PC-9 (cell line): ENCODE measurements around the gene KCNK3. TPM values are rescaled to one million over a fixed set of nuclear protein-coding genes. Genes with fewer than 3 reads are reported as not detected.

Experiments used
- BruUV-seq: library from RNA; stranded (reverse); fragments of 400-500 nt; replicated peaks from 2 replicates; lab custom pipeline; 2021; lab: Mats Ljungman, UMichigan
- CTCF ChIA-PET: fragments of 300-600 bp; sonication (Branson Sonifier 250); formaldehyde crosslinking; loops from one replicate; lab custom pipeline; 2022; ENCODE audit warnings: antibody characterized with exemption; lab: Charles Lee
- POLR2A ChIA-PET: fragments of 300-600 bp; sonication (Branson Sonifier 250); formaldehyde crosslinking; loops from one replicate; lab custom pipeline; 2022; ENCODE audit warnings: antibody characterized with exemption; ENCODE audit not compliant: unreplicated experiment; lab: Charles Lee
- DNase-seq, 2 experiments: peaks; one replicate each; pipeline versions ENCODE4 v3.0.0 to v3.0.0-alpha.2; 2015 to 2022; ENCODE audit warnings: mixed read lengths in 1 of 2
- H2AFZ ChIP-seq: fragments of 200-600 bp; sonication (generic); 2 replicates; pipeline ENCODE4 v1.8.1; 2017; ENCODE audit warnings: antibody characterized with exemption
- H3F3A ChIP-seq: fragments of 200-600 bp; sonication (generic); 2 replicates; pipeline ENCODE4 v1.8.1; 2017; ENCODE audit warnings: antibody characterized with exemption, mild to moderate bottlenecking, low read depth; ENCODE audit not compliant: insufficient read depth
- H3K27ac ChIP-seq: fragments of 200-600 bp; sonication (generic); 2 replicates; pipeline ENCODE4 v1.6.1; 2016; ENCODE audit warnings: mixed run types
- H3K27me3 ChIP-seq: fragments of 200-600 bp; sonication (generic); 2 replicates; pipeline ENCODE4 v1.6.1; 2016; ENCODE audit warnings: low read depth, mixed run types; ENCODE audit not compliant: insufficient read depth
- H3K36me3 ChIP-seq: fragments of 200-600 bp; sonication (generic); 2 replicates; pipeline ENCODE4 v1.6.1; 2016; ENCODE audit warnings: low read depth, mixed run types
- H3K4me1 ChIP-seq: fragments of 200-600 bp; sonication (generic); replicated peaks from 2 replicates; pipeline ENCODE4 v1.6.1; 2016; ENCODE audit warnings: mixed run types; ENCODE audit not compliant: insufficient read depth
- H3K4me2 ChIP-seq: fragments of 200-600 bp; sonication (generic); 2 replicates; pipeline ENCODE4 v1.6.1; 2017; ENCODE audit warnings: mixed run types
- H3K4me3 ChIP-seq: fragments of 200-600 bp; sonication (generic); 2 replicates; pipeline ENCODE4 v1.6.1; 2016; ENCODE audit warnings: mixed run types
- H3K79me2 ChIP-seq: fragments of 200-600 bp; sonication (generic); 2 replicates; pipeline ENCODE4 v1.6.1; 2017; ENCODE audit warnings: low read depth, mixed run types
- H3K9me2 ChIP-seq: fragments of 200-600 bp; sonication (generic); 2 replicates; pipeline ENCODE4 v1.8.1; 2017; ENCODE audit warnings: mild to moderate bottlenecking; ENCODE audit not compliant: insufficient read depth
- H3K9me3 ChIP-seq: fragments of 200-600 bp; sonication (generic); 2 replicates; pipeline ENCODE4 v1.8.1; 2016; ENCODE audit warnings: low read depth; ENCODE audit not compliant: insufficient read depth
- H4K20me1 ChIP-seq: fragments of 200-600 bp; sonication (generic); 2 replicates; pipeline ENCODE4 v1.8.1; 2017; ENCODE audit not compliant: insufficient read depth
- EZH2 ChIP-seq: fragments of 200-600 bp; sonication (generic); IDR thresholded peaks from 2 replicates; pipeline ENCODE4 v1.8.0; 2017; ENCODE audit warnings: antibody characterized with exemption, low read depth
- intact Hi-C: fragments of 100-400 bp; cut with micrococcal nuclease; formaldehyde crosslinking; loops from one replicate; pipeline ENCODE4 v1.10.0; 2022; ENCODE audit not compliant: unreplicated experiment
- total RNA-seq: library from RNA; stranded (reverse); gene quantifications from 2 replicates; pipeline ENCODE4 v1.2.3, GENCODE V29; 2021
- TF ChIP-seq, protein P1 (sequence below): fragments of 200-600 bp; sonication (generic); conservative IDR thresholded peaks from 2 replicates; pipeline ENCODE4 v1.6.1; 2017; ENCODE audit warnings: mixed run types, antibody characterized with exemption, mild to moderate bottlenecking, moderate library complexity

The KCNK3 gene
- total RNA-seq, 1 experiment from 2014 or later: not detected

DNA sequence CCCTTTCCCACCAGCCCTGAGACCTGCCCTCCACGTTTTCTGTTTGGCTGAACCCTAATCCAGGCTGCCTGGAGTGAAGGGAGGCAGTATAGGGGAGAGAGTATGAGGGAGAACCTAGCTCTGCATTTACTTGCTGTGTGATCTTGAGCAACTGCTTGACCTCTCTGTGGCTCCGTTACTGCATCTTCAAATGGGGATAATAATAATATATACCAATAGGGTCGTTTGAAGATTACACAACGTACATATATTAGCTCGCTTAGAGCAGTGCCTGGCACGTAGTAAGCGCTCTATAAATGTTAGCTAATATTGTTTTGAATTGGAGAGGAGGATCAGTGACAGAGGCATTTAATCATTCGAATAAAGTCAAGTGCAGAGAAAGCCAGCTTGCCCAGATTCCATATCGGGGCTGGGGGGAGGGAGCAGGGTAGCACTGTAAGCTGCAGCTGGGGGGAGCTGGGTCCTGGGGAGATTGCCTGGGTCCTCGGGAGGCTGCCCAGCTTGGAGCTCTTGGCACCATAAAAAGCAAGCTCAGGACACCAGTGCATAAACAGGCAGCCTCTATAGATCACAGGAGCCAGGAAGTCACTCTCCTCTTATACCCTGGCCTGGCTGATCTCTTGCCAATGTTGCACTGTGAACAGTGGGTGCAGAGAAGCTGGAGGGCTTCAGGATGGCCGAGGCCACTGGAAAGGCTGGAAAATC is 19.1 kb downstream of the KCNK3 start:
- Histone ChIP-seq H3K27me3 (no peaks in the 10 kb centered on the region), H3K4me1 (no peaks in the 10 kb centered on the region), H3K36me3 (no peaks in the 10 kb centered on the region), H3F3A (no peaks in the 10 kb centered on the region), H4K20me1 (no peaks in the 10 kb centered on the region), H3K4me3 (no peak overlapping the region), H3K27ac (no peak overlapping the region), H3K9me2 (no peaks in the 10 kb centered on the region), H3K9me3 (no peaks in the 10 kb centered on the region), H3K4me2 (no peak overlapping the region), H2AFZ (no peak overlapping the region), H3K79me2 (no peaks in the 10 kb centered on the region)
- ChIA-PET POLR2A (no interaction called here), CTCF (no interaction called here)
- BruUV-seq: no TSS peak
- TF ChIP-seq, protein P1, sequence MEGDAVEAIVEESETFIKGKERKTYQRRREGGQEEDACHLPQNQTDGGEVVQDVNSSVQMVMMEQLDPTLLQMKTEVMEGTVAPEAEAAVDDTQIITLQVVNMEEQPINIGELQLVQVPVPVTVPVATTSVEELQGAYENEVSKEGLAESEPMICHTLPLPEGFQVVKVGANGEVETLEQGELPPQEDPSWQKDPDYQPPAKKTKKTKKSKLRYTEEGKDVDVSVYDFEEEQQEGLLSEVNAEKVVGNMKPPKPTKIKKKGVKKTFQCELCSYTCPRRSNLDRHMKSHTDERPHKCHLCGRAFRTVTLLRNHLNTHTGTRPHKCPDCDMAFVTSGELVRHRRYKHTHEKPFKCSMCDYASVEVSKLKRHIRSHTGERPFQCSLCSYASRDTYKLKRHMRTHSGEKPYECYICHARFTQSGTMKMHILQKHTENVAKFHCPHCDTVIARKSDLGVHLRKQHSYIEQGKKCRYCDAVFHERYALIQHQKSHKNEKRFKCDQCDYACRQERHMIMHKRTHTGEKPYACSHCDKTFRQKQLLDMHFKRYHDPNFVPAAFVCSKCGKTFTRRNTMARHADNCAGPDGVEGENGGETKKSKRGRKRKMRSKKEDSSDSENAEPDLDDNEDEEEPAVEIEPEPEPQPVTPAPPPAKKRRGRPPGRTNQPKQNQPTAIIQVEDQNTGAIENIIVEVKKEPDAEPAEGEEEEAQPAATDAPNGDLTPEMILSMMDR: no peak
- TF ChIP-seq EZH2: no peak
- no peak for DNase-seq
- intact Hi-C loops: no loop called here

DNA sequence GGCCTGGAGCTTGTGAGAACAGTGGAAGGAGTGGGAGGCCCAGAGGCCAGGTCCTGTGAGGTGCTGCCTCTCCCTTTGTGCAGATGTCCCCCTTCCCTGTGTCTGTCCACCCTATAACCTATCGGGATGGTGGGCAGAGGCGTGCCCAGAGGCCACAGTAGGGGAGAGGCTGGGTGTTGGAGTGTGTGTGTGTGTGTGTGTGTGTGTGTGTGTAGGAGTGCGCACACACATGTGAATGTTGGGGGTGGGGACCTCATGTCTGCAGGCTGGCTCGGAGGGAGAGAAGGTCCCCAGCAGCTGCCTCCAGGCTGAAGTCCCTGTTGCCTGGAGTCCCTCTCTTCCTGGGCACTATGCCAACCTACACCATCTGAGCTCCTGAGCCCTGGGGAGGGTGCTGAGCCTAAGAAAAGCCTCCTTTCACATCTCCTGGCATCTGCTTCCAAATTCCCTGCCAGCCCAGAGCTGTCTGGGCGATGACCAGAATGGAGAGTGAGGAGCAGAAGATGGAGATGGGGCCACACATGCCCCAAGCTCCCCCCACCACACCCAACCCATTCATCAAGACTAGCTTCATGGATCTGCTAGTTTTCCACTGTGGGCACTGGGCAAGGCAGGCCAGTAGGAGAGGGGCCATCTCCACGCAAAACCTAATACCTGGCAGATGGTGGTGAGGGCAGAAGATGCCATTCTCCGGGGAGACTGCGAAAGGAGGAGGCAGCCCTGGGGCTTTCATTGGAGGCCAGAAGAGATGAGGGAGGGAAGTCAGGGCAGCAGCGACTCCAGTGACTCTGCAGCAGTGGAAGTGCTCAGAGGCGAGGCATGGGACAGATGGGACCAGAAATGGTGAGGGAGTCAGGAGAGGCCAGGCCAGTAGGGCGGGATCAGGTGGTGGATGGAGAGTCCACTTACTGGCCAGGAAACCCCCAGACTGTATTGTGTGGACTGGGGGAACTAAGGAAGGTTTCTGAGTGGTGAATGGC is 20.3 kb downstream of the KCNK3 start:
- BruUV-seq: no TSS peak
- Histone ChIP-seq H3K79me2 (no peaks in the 10 kb centered on the region), H3K9me3 (no peaks in the 10 kb centered on the region), H3F3A (no peaks in the 10 kb centered on the region), H3K4me1 (no peaks in the 10 kb centered on the region), H2AFZ (no peak overlapping the region), H3K4me3 (no peak overlapping the region), H3K36me3 (no peaks in the 10 kb centered on the region), H3K9me2 (no peaks in the 10 kb centered on the region), H3K27me3 (no peaks in the 10 kb centered on the region), H4K20me1 (no peaks in the 10 kb centered on the region), H3K27ac (no peak overlapping the region), H3K4me2 (no peak overlapping the region)
- intact Hi-C loops: no loop called here
- ChIA-PET CTCF (no interaction called here), POLR2A (no interaction called here)
- TF ChIP-seq EZH2: no peak
- TF ChIP-seq, protein P1: no peak
- DNase-seq: no peak

DNA sequence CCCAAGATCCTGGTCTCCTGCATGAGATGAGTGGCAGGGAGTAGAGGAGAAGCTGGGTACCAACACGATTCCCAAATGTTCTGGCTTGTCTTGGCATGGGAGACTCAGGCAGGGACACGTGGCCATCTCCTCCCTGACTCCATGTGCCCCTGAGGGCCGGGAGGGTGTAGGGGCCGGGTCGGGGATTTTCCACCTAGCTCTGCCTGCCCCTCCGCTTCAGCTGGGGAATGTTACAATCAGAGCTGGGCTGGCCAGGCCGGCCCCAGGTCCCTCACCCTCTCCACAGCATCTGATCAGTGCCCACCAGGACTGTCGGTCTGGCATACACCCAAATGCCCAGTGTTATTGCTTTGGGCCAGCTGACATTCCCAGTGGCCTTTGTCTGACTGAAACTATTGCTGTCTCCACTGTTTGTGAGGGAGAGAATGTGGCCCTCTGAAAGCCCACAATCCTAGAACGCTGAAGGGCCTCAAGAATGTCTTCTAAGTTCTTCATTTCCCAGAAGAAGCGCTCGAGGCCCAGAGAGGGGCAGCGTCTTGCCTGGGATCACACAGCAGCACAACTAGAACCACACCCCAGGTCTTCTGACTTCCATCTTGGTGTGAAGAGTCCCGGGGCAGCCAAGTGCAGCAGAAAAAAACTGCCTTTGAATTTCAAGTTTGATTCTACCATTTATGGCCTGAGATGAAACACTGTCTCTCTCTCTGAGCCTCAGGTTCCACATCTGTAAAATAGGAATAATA is 23.2 kb downstream of the KCNK3 start:
- Histone ChIP-seq H3K4me1 (peaks cover 10% of the 10 kb centered on the region), H3K9me3 (no peaks in the 10 kb centered on the region), H3F3A (no peaks in the 10 kb centered on the region), H2AFZ (no peak overlapping the region), H3K27me3 (no peaks in the 10 kb centered on the region), H3K4me2 (no peak overlapping the region), H3K4me3 (no peak overlapping the region), H3K9me2 (no peaks in the 10 kb centered on the region), H3K36me3 (no peaks in the 10 kb centered on the region), H3K27ac (no peak overlapping the region), H4K20me1 (no peaks in the 10 kb centered on the region), H3K79me2 (no peaks in the 10 kb centered on the region)
- POLR2A ChIA-PET: no interaction called here
- DNase-seq: no peak
- no TSS peak for BruUV-seq
- CTCF ChIA-PET: no interaction called here
- no peak for TF ChIP-seq EZH2
- TF ChIP-seq, protein P1: no peak
- intact Hi-C loops: no loop called here
